ENCODE results near the gene CYB5B.

DNA sequence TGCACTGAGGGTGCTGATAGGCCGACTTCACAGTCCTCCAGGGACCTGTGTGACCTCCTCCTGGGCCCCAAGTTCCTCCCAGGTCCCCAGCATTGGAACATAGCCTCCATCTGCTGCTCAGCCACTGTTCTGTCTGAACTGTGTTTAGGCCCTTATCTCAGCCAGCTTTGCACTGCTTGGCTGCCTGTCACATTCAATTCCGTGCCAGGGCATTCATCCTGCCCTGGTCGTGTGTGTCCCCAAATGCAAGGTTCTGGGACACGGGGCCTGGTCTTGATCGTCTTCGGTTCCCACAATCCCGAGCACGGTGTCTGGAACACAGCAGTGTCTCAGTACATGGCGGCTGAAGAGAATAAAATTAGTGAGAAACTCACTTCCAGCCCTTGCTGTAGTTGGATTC is 71.4 kb downstream of the CYB5B start:
- TF ChIP-seq TAF1 (IDR thresholded peaks at IDR 0.05; ENCODE audit: low read depth, low read length) (no peak), POLR2AphosphoS5 (IDR thresholded peaks at IDR 0.05; ENCODE audit: low read depth, low read length) (no peak), POLR2A (IDR thresholded peaks at IDR 0.05; ENCODE audit: low read depth, low read length) (no peak), SPI1 (IDR thresholded peaks at IDR 0.05; ENCODE audit: low read depth, low read length) (no peak), POU2F2 (IDR thresholded peaks at IDR 0.05; ENCODE audit: low read depth, low read length) (no peak), PAX5 (IDR thresholded peaks at IDR 0.05; ENCODE audit: insufficient read depth, low read length, severe bottlenecking) (no peak)
